ENCODE results near the gene SENP5. TPM values are rescaled to one million over a fixed set of nuclear protein-coding genes. Genes with fewer than 3 reads are reported as not detected.
"Not testable (repeated sequence)": the region's sequence is repeated elsewhere in the genome, so short reads cannot be mapped to it uniquely, and the experiment has no call there.

SENP5 gene
- total RNA-seq, 1 donor from 2014 or later: 25.2 TPM

DNA sequence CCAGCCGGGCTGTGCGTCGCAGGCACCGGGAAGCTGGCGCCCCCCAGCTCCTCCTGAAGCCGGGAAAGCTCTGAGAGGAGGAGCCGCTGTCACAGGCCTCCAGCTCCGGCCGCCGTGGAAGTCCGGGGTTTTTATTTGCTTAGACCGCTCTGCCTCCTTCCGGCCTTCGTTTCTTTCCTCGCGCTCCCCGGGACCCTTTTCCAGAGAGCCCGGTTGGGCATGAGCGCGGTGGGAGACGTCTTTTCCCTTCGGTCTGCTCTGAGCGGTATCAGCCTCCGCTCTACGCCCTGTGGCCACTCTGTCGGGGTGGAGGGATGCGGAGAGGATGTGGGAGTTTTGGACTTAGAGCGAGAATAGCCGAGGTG, 559 bp downstream of the SENP5 start:
- TF ChIP-seq, protein P1, sequence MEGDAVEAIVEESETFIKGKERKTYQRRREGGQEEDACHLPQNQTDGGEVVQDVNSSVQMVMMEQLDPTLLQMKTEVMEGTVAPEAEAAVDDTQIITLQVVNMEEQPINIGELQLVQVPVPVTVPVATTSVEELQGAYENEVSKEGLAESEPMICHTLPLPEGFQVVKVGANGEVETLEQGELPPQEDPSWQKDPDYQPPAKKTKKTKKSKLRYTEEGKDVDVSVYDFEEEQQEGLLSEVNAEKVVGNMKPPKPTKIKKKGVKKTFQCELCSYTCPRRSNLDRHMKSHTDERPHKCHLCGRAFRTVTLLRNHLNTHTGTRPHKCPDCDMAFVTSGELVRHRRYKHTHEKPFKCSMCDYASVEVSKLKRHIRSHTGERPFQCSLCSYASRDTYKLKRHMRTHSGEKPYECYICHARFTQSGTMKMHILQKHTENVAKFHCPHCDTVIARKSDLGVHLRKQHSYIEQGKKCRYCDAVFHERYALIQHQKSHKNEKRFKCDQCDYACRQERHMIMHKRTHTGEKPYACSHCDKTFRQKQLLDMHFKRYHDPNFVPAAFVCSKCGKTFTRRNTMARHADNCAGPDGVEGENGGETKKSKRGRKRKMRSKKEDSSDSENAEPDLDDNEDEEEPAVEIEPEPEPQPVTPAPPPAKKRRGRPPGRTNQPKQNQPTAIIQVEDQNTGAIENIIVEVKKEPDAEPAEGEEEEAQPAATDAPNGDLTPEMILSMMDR (IDR thresholded peaks at IDR 0.05; ENCODE audit: insufficient read depth, low read length, poor library complexity, severe bottlenecking): peak; percentile 2
- DNase-seq (ENCODE audit: low read depth): no peak
- H3K36me3 ChIP-seq (ENCODE audit: control insufficient read depth, insufficient read depth, low read length): no peaks in the 10 kb centered on the region

DNA sequence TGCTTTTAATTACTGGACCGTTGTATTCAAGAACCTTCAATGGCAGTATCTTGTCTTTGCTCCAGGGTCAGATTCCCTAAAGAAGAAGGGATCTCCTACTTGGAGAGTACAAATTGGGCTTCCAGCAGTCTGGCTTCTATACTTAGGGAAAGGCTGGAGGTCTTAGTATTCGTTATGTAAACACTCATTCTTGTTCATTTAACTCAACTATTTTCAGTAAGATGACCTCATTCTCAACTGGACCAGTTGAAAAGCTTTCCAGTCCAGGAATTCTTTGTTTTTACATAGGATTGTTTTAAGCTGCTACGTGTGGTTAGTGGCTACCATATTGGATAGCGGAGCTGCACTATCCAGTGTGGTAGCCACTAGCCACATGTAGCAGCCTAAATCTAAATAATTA, 4.6 kb downstream of the SENP5 start:
- H3K36me3 ChIP-seq (ENCODE audit: control insufficient read depth, insufficient read depth, low read length): no peaks in the 10 kb centered on the region

More for the DNA sequence above, 559 bp downstream of the SENP5 start:
- H3K27me3 ChIP-seq (ENCODE audit: control insufficient read depth, insufficient read depth, low read length): no peaks in the 10 kb centered on the region
- peak overlapping the region; percentile 89 for H3K4me3 ChIP-seq (ENCODE audit: low read depth, low read length)

DNA sequence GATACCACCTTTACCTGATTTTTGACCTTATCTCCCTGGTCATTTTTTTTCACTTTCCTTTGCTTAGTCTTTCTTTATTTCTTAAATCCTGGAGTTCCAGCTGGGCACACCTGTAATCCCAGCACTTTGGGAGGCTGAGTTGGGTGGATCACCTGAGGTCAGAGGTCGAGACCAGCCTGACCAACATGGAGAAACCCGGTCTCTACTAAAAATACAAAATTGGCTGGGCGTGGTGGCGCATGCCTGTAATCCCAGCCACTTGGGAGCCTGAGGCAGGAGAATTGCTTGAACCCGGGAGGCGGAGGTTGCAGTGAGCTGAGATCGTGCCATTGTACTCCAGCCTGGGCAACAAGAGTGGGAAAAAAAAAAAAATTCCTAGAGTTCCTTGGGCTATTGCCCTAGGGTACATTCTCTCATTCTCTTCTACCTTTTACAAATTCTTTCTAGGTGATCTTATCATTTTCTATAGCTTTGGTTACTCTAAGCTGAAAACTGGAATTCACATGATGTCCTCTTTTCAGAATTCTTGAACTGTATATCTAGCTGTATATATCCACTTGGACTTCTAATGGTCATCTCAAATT, 6.9 kb downstream of the SENP5 start:
- not testable (repeated sequence) for H3K27me3 ChIP-seq (ENCODE audit: control insufficient read depth, insufficient read depth, low read length); H3K4me3 ChIP-seq (ENCODE audit: low read depth, low read length); H3K36me3 ChIP-seq (ENCODE audit: control insufficient read depth, insufficient read depth, low read length); DNase-seq (ENCODE audit: low read depth)

More for the DNA sequence above, 4.6 kb downstream of the SENP5 start:
- no peaks in the 10 kb centered on the region for H3K27me3 ChIP-seq (ENCODE audit: control insufficient read depth, insufficient read depth, low read length)
- H3K4me3 ChIP-seq (ENCODE audit: low read depth, low read length): no peak overlapping the region
- DNase-seq (ENCODE audit: low read depth): no peak
- TF ChIP-seq, protein P1 (IDR thresholded peaks at IDR 0.05; ENCODE audit: insufficient read depth, low read length, poor library complexity, severe bottlenecking): no peak

DNA sequence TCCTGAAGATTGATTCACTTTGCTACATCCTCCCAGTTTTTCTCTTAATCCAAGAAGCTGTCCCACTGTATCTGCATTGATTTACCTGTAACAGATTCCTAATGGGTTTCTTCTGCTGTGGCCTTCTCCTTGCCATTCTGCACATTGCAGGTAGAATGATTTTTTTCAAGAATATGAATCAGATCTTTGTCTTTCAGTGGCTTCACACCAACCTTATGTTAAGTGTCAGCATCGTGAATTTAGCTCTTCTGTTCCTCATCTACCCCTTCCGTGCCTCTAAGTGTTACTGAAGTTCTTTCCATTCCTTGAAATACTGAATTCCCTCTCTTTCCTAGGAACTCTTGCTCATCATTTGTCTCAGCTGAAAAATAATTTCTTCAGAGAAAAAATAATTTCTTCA, 7.5 kb downstream of the SENP5 start:
- TF ChIP-seq, protein P1 (IDR thresholded peaks at IDR 0.05; ENCODE audit: insufficient read depth, low read length, poor library complexity, severe bottlenecking): no peak
- DNase-seq (ENCODE audit: low read depth): no peak

DNA sequence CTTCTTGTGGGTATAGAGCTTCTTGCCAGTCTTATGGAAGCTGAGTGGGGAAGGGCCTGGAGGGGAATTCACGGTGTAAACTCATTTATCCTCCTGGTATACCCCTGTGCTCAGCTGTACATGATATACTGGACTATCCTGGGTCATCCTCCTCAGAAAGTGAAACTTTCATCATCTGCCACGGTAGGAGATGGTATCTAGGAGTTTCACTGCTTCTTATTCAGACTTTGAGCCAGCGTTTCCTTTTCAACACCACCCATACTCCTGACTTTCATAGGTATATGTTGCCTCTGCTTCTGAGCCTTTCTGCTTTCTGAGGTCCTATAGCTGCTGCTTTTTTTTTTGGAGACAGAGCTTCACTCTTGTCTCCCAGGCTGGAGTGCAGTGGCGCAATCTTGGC, 15.6 kb downstream of the SENP5 start:
- TF ChIP-seq, protein P1 (IDR thresholded peaks at IDR 0.05; ENCODE audit: insufficient read depth, low read length, poor library complexity, severe bottlenecking): no peak
- no peak for DNase-seq (ENCODE audit: low read depth)

More for the DNA sequence above, 7.5 kb downstream of the SENP5 start:
- H3K36me3 ChIP-seq (ENCODE audit: control insufficient read depth, insufficient read depth, low read length): no peaks in the 10 kb centered on the region
- no peak overlapping the region for H3K4me3 ChIP-seq (ENCODE audit: low read depth, low read length)
- H3K27me3 ChIP-seq (ENCODE audit: control insufficient read depth, insufficient read depth, low read length): no peaks in the 10 kb centered on the region

DNA sequence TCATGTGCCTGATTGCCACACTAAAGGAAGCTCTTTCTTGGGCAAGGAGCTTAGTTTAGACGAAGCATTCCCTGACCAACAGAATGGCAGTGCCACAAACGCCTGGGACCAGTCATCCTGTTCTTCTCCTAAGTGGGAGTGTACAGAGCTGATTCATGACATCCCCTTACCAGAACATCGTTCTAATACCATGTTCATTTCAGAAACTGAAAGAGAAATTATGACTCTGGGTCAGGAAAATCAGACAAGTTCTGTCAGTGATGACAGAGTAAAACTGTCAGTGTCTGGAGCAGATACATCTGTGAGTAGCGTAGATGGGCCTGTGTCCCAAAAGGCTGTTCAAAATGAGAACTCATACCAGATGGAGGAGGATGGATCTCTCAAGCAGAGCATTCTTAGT, 18.4 kb downstream of the SENP5 start:
- no peaks in the 10 kb centered on the region for H3K36me3 ChIP-seq (ENCODE audit: control insufficient read depth, insufficient read depth, low read length)
- H3K4me3 ChIP-seq (ENCODE audit: low read depth, low read length): no peak overlapping the region
- no peak for DNase-seq (ENCODE audit: low read depth)
- TF ChIP-seq, protein P1 (IDR thresholded peaks at IDR 0.05; ENCODE audit: insufficient read depth, low read length, poor library complexity, severe bottlenecking): no peak
- no peaks in the 10 kb centered on the region for H3K27me3 ChIP-seq (ENCODE audit: control insufficient read depth, insufficient read depth, low read length)

More for the DNA sequence above, 15.6 kb downstream of the SENP5 start:
- Histone ChIP-seq H3K36me3 (ENCODE audit: control insufficient read depth, insufficient read depth, low read length) (no peaks in the 10 kb centered on the region), H3K4me3 (ENCODE audit: low read depth, low read length) (no peak overlapping the region), H3K27me3 (ENCODE audit: control insufficient read depth, insufficient read depth, low read length) (no peaks in the 10 kb centered on the region)
